ENCODE results near the gene RPS2. TPM values are rescaled to one million over a fixed set of nuclear protein-coding genes. Genes with fewer than 3 reads are reported as not detected.
A peak's percentile ranks its signal among the peaks of the same experiment; 100 is the strongest.

Gene RPS2
- total RNA-seq, 2 experiments from 2014 or later = 3,604 to 3,755 TPM

DNA sequence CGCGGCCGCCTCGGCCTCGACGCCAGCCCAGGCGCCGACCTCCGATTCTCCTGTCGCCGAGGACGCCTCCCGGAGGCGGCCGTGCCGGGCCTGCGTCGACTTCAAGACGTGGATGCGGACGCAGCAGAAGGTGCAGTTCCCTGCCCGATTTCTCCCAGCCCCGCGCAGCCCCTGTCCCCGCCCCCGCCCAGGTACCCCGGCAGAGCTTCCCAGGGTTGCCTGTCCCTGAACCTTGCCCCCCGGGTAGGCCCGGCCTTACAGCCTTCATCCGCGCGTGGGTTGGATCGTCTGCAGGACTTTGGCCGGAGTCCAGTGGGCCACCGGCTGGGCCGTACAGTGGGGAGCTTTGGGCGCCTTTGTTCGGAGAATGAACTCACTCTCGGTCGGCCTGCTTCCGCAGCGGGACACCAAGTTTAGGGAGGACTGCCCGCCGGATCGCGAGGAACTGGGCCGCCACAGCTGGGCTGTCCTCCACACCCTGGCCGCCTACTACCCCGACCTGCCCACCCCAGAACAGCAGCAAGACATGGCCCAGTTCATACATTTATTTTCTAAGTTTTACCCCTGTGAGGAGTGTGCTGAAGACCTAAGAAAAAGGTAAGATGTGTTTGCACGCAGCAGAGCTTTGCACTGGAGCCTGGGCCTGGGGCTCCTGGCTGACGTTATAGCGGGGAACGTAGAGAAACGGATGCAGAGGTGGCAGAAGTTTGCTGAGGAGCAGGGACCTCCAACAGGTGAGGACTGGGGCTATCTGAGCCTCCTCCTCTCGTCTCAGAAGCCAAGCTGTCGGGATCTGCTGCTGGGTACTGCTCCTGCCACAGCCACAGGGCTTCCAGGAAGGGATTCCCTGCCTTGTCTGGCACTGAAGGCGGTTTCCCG is 20.0 kb upstream of the RPS2 start:
- Histone ChIP-seq H3K27me3 (ENCODE audit: control insufficient read depth in 1 of 2, insufficient read depth in 2 of 2, low read length in 2 of 2) (peaks cover 33 to 35% of the 10 kb centered on the region in 2 experiments), H3K4me3 (ENCODE audit: low read length) (peak overlapping the region; percentile 65), H3K4me1 (ENCODE audit: insufficient read depth, low read length) (peaks cover 44% of the 10 kb centered on the region), H3K36me3 (ENCODE audit: insufficient read depth, low read length) (peaks cover 12% of the 10 kb centered on the region), H3K9me3 (ENCODE audit: control insufficient read depth in 1 of 2, insufficient read depth in 1 of 2, low read length in 2 of 2) (peaks cover 0 to 20% of the 10 kb centered on the region in 2 experiments), H3K27ac (ENCODE audit: low read depth in 1 of 2, low read length in 2 of 2) (no peak overlapping the region)
- peak; percentile 48 for ATAC-seq (ENCODE audit: poor library complexity)
- TF ChIP-seq, protein P1, sequence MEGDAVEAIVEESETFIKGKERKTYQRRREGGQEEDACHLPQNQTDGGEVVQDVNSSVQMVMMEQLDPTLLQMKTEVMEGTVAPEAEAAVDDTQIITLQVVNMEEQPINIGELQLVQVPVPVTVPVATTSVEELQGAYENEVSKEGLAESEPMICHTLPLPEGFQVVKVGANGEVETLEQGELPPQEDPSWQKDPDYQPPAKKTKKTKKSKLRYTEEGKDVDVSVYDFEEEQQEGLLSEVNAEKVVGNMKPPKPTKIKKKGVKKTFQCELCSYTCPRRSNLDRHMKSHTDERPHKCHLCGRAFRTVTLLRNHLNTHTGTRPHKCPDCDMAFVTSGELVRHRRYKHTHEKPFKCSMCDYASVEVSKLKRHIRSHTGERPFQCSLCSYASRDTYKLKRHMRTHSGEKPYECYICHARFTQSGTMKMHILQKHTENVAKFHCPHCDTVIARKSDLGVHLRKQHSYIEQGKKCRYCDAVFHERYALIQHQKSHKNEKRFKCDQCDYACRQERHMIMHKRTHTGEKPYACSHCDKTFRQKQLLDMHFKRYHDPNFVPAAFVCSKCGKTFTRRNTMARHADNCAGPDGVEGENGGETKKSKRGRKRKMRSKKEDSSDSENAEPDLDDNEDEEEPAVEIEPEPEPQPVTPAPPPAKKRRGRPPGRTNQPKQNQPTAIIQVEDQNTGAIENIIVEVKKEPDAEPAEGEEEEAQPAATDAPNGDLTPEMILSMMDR (IDR thresholded peaks at IDR 0.05) = no peak
- Mint-ChIP-seq H3K36me3 (ENCODE audit: low read depth) (peaks cover 20% of the 10 kb centered on the region), H3K9me3 (no peaks in the 10 kb centered on the region), H3K4me1 (ENCODE audit: low read depth) (peaks cover 30% of the 10 kb centered on the region), H3K27me3 (peaks cover 50% of the 10 kb centered on the region), H3K4me3 (peak overlapping the region; percentile 87), H3K27ac (peak overlapping the region; percentile 56)
- ChIA-PET CTCF (interaction anchor here (2.1 kb wide), 1 partner anchor 20 kb away, joined by 8 read pairs; no protein-coding TSS in a partner anchor), POLR2A (interaction anchor here (0.6 to 6.8 kb wide), 10 partner anchors 8 to 171 kb away, joined by 3 to 62 read pairs (median 4); partner anchors contain the start of genes PKD1, RPS2, TBL3 and TRAF7)
- intact Hi-C loops (cut with DNase I, micrococcal nuclease) = no loop called here
- DNase-seq = peak in 1 of 14 experiments; percentile 51

DNA sequence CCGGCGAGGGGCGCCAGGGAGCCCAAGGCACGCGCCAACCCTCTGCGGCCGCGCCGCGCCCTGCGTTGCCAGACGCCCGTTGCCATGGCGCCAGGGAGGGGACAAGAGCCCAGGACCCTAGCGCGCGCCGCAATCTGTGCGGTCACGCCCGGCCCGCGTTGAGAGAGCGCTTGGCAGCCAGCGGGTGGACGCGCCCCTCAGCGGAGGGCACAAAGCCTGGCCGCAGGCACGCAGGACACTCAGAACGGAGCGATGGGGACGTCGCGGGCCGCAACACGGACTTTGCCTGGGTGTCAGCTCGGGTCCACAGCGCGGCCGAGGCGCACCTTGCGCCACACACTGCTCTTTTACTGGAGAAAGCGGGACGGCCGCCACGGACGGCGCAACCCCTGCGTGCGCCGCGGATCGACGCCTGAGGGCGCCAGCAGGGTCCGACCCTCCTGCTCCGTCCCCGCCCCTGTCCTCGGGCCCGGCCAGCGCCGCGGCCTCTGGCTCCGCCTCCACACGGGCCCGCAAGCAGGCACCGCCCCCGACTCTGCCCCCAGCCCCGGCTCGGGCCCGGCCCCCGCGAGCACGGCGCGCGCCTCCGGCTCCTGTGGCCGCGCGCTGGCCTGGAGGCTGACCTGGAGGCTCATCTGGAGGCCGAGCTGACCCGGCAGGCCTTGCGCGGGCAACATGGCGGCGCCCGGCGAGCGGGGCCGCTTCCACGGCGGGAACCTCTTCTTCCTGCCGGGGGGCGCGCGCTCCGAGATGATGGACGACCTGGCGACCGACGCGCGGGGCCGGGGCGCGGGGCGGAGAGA is 19.1 kb upstream of the RPS2 start, which contains the start of gene GFER:
GFER (plus strand) TSS at position 650 of the 803 bp plus-strand sequence; CDS start at position 676, 26 bp downstream.
- POLR2A ChIA-PET = interaction anchor here (0.6 to 6.8 kb wide), 11 partner anchors 8 to 172 kb away, joined by 3 to 62 read pairs (median 4); partner anchors contain the start of genes PKD1, RPS2, TBL3 and TRAF7
- peak within 1 kb of the TSS; percentile 65 for H3K4me3 ChIP-seq (ENCODE audit: low read length)
- Mint-ChIP-seq H3K4me1 (ENCODE audit: low read depth) (peaks cover 23% of the 10 kb centered on the region), H3K9me3 (no peaks in the 10 kb centered on the region), H3K27me3 (peaks cover 42% of the 10 kb centered on the region), H3K27ac (peak within 1 kb of the TSS; percentile 56), H3K4me3 (peak within 1 kb of the TSS; percentile 87), H3K36me3 (ENCODE audit: low read depth) (peaks cover 20% of the 10 kb centered on the region)
- peak; percentile 60 for ATAC-seq (ENCODE audit: poor library complexity)
- CTCF ChIA-PET = interaction anchor here (2.1 kb wide), 1 partner anchor 21 kb away, joined by 8 read pairs; no protein-coding TSS in a partner anchor
- H3K36me3 ChIP-seq (ENCODE audit: insufficient read depth, low read length) = peaks cover 12% of the 10 kb centered on the region
- peak in 10 of 14 experiments; percentile 48 to 87 (median 60) for DNase-seq
- H3K27me3 ChIP-seq (ENCODE audit: control insufficient read depth in 1 of 2, insufficient read depth in 2 of 2, low read length in 2 of 2) = peaks cover 29 to 31% of the 10 kb centered on the region in 2 experiments
- H3K9me3 ChIP-seq (ENCODE audit: control insufficient read depth in 1 of 2, insufficient read depth in 1 of 2, low read length in 2 of 2) = peaks cover 0 to 19% of the 10 kb centered on the region in 2 experiments
- H3K4me1 ChIP-seq (ENCODE audit: insufficient read depth, low read length) = peaks cover 47% of the 10 kb centered on the region
- intact Hi-C loops (cut with DNase I, micrococcal nuclease) = no loop called here
- TF ChIP-seq, protein P1 (IDR thresholded peaks at IDR 0.05) = peak; percentile 14
- H3K27ac ChIP-seq (ENCODE audit: low read depth in 1 of 2, low read length in 2 of 2) = no peak within 1 kb of the TSS
